GM12892 (cell line): Measurements from ENCODE around the gene PDPK1.

Experiments used
- DNase-seq: peaks from one replicate; pipeline ENCODE4 v3.0.0; 2011; ENCODE audit not compliant: insufficient read length
- FAIRE-seq: peaks from 2 replicates; lab custom pipeline; 2011; peaks lifted over from hg19 to GRCh38; lab: Jason Lieb, UNC
- POLR2A ChIP-seq: IDR thresholded peaks from 2 replicates; pipeline ENCODE4 v1.6.1; 2011; ENCODE audit warnings: low read depth, low read length, control low read depth
- POLR2AphosphoS5 ChIP-seq: IDR thresholded peaks from 2 replicates; pipeline ENCODE4 v1.6.1; 2011; ENCODE audit warnings: low read depth, low read length, control low read depth
- TAF1 ChIP-seq: IDR thresholded peaks from 2 replicates; pipeline ENCODE4 v1.6.1; 2011; ENCODE audit warnings: low read depth, mild to moderate bottlenecking, control low read depth, low read length, borderline replicate concordance

PDPK1 gene

DNA sequence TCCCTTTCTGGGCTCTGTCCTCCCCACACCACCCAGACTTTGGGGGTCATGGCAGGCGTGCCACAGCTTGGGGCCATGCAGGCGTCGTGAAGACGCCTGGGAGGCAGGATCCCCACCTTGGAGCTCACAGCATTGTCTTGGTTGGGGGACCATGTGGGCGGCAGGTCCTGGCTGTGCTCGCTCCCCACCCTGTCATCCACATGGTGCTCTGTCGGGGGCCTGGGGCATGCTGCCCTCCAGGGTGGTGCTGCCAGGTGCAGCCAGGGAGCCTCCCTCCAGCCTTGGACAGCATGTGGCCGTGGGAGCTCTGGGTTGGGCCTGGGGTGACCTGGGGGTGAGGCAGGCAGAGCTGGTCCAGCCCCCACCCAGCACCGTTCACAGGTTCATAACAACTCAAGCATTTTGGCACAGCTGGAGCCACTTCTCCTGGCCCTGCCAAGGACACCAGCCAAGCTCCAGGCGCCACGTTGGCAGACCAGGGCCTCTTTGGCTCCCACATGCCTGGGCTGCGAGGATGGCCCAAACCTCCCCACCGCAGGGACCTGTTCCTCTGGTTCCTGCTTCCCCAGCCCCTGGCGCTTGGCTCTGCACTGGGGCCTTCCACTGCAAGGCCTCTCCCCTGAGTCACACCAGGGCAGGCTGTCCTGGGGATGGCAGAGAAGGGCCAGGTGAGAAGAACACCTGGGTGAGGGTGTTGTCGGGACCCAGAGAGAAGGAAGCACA lies 39.1 kb upstream of the PDPK1 start:
- DNase-seq = no peak
- no peak for TF ChIP-seq TAF1
- no peak for TF ChIP-seq POLR2AphosphoS5
- no peak for TF ChIP-seq POLR2A
- FAIRE-seq = no peak

- FAIRE-seq (no peak), DNase-seq (no peak)
- TF ChIP-seq POLR2A (no peak), POLR2AphosphoS5 (no peak), TAF1 (no peak)
Observed at GRCh38 chr16:2499454-2499853, 38.4 kb upstream of the PDPK1 start.

- no peak for FAIRE-seq
- TF ChIP-seq POLR2AphosphoS5 = no peak
- no peak for TF ChIP-seq POLR2A
- no peak for TF ChIP-seq TAF1
Observed at GRCh38 chr16:2499890-2500429, 37.9 kb upstream of the PDPK1 start.

GRCh38 chr16:2500430-2500917 lies 37.3 kb upstream of the PDPK1 start:
- DNase-seq (no peak), FAIRE-seq (no peak)
- TF ChIP-seq TAF1 (no peak), POLR2AphosphoS5 (no peak), POLR2A (no peak)

More at GRCh38 chr16:2499890-2500429, 37.9 kb upstream of the PDPK1 start:
- DNase-seq = no peak

DNA sequence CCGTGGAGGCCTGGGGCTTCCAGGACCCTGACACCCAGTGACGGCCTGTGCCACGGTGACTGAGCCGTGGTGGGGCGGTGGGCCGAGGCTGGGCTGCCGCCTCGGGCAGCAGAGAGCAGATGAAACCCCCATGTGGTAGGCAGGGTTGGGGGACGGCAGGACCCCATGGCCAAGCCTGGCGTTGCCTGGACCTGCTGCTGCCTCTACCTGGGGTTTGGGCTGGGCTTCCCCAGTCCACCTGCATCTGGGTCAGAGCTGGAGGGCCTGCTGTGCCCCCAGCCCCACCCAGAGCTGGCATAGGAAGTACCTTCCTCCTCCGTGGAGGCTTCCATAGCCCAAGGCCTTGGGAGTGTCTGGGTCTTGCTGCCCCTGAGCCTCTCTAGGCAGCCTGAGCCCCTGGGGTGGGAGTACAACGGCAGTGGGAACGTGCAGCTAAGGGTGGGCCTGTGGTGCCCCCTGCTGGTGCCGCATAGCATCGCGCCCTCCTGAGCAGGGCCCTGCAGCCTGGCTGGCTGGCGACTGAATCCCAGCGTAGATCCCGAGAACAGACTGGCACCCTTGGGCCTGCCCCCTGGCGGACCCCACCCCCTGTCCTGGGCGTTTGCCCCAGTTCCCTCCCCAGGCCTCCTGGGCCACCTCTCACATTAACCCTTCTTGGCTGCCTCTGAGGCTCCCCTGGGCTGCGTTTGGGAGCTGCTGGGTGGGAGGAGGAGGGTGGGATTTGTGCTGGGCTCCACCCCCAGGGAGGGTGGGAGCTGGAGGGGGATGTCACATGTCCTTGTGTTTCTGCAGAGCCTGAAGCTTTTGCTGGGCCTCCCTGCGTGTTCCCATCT lies 36.7 kb upstream of the PDPK1 start:
- FAIRE-seq = peak; percentile 95
- peak; percentile 93 for DNase-seq
- TF ChIP-seq TAF1 (no peak), POLR2A (no peak), POLR2AphosphoS5 (no peak)

GRCh38 chr16:2501946-2502895 lies 35.6 kb upstream of the PDPK1 start:
- no peak for FAIRE-seq

GRCh38 chr16:2505695-2506094 lies 32.1 kb upstream of the PDPK1 start:
- FAIRE-seq (no peak), DNase-seq (no peak)
- TF ChIP-seq TAF1 = no peak
- no peak for TF ChIP-seq POLR2AphosphoS5
- no peak for TF ChIP-seq POLR2A

More at GRCh38 chr16:2501946-2502895, 35.6 kb upstream of the PDPK1 start:
- DNase-seq = no peak
- TF ChIP-seq POLR2A (no peak), POLR2AphosphoS5 (no peak), TAF1 (no peak)

- TF ChIP-seq POLR2AphosphoS5 (no peak), TAF1 (no peak), POLR2A (no peak)
- FAIRE-seq (peak; percentile 46), DNase-seq (peak; percentile 77)
Observed at GRCh38 chr16:2507052-2507659, 30.7 kb upstream of the PDPK1 start.

GRCh38 chr16:2507665-2508064 lies 30.2 kb upstream of the PDPK1 start:
- DNase-seq (no peak), FAIRE-seq (no peak)
- TF ChIP-seq TAF1 (no peak), POLR2AphosphoS5 (no peak), POLR2A (no peak)
